Ishikawa (cell line): ENCODE measurements around the gene GLP2R.

ENCODE experiments used
- CEBPB ChIP-seq: IDR thresholded peaks from 2 replicates; pipeline ENCODE4 v1.6.1; 2012
- CREB1 ChIP-seq: IDR thresholded peaks from 2 replicates; pipeline ENCODE4 v1.6.1; 2012; ENCODE audit warnings: low read depth
- EGR1 ChIP-seq: IDR thresholded peaks from 2 replicates; pipeline ENCODE4 v1.6.1; 2012
- EP300 ChIP-seq: IDR thresholded peaks from 2 replicates; pipeline ENCODE4 v1.6.1; 2012; ENCODE audit warnings: borderline replicate concordance
- FOXM1 ChIP-seq: IDR thresholded peaks from 2 replicates; pipeline ENCODE4 v1.6.1; 2012; ENCODE audit warnings: low read depth, borderline replicate concordance
- NFIC ChIP-seq: IDR thresholded peaks from 2 replicates; pipeline ENCODE4 v1.6.1; 2012
- RAD21 ChIP-seq: IDR thresholded peaks from 2 replicates; pipeline ENCODE4 v1.6.1; 2012; ENCODE audit warnings: low read depth
- TAF1 ChIP-seq: IDR thresholded peaks from 2 replicates; pipeline ENCODE4 v1.6.1; 2012; ENCODE audit warnings: low read depth, mild to moderate bottlenecking
- TCF12 ChIP-seq: IDR thresholded peaks from 2 replicates; pipeline ENCODE4 v1.6.1; 2012; ENCODE audit warnings: low read depth
- TEAD4 ChIP-seq: IDR thresholded peaks from 2 replicates; pipeline ENCODE4 v1.6.1; 2012
- USF1 ChIP-seq: IDR thresholded peaks from 2 replicates; pipeline ENCODE4 v1.6.1; 2012
- YY1 ChIP-seq: IDR thresholded peaks from 2 replicates; pipeline ENCODE4 v1.6.1; 2012; ENCODE audit warnings: low read depth
- ZBTB7A ChIP-seq: IDR thresholded peaks from 2 replicates; pipeline ENCODE4 v1.6.1; 2012; ENCODE audit warnings: low read depth
- TF ChIP-seq, protein P1 (sequence below): IDR thresholded peaks from 2 replicates; pipeline ENCODE4 v1.6.1; 2012
- TF ChIP-seq, protein P2 (sequence below): IDR thresholded peaks from 2 replicates; pipeline ENCODE4 v1.6.1; 2012; ENCODE audit warnings: low read depth, mild to moderate bottlenecking

The GLP2R gene

GRCh38 chr17:9907883-9908648, 82.3 kb downstream of the GLP2R start:
- TF ChIP-seq ZBTB7A (no peak), EGR1 (no peak), RAD21 (no peak)
- TF ChIP-seq, protein P1, sequence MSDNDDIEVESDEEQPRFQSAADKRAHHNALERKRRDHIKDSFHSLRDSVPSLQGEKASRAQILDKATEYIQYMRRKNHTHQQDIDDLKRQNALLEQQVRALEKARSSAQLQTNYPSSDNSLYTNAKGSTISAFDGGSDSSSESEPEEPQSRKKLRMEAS, result no peak

DNA sequence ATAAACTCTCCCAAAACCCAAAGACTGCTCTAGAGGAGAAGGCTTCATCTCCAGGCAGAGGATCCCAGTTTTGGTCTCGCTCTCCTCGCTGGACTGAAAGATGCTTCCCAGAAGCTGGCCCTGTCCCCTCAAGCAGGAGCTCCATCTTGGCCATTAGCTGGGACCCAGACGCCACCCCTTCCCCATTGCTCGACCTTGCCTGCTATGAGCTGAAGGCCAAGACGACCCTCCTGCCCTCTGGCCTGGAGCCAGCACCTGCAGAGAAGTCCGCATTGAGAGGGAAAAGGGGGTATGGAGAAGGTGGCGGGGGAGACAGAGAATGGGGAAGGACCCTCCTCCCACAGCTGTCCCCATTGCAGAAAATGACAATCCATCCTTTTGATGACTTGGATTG, 82.9 kb downstream of the GLP2R start:
- TF ChIP-seq EP300 (no peak), USF1 (no peak)

DNA sequence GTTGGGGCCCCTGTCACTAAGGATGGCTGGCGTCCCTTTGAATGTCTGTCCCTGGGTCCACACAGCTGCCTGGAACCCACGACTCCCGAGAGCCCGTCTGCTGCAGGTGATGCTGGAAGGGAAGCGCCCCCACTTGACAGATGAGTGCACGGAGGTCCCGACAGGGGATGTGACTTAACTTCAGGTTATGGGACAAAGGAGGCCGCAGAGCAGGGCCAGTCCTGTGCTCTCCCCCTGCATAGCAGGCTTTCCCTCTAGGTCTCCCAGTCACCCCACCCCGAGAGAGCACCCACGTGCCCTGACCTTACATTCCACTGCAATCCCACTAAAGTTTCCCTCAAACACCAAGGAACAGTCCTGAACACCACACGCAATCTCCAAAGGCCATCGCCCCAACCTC, 85.4 kb downstream of the GLP2R start:
- TF ChIP-seq TCF12 (no peak), USF1 (no peak), TAF1 (no peak), EP300 (no peak), NFIC (no peak), EGR1 (no peak), YY1 (no peak), CREB1 (no peak), RAD21 (no peak), ZBTB7A (no peak), TEAD4 (no peak)
- TF ChIP-seq, protein P2, sequence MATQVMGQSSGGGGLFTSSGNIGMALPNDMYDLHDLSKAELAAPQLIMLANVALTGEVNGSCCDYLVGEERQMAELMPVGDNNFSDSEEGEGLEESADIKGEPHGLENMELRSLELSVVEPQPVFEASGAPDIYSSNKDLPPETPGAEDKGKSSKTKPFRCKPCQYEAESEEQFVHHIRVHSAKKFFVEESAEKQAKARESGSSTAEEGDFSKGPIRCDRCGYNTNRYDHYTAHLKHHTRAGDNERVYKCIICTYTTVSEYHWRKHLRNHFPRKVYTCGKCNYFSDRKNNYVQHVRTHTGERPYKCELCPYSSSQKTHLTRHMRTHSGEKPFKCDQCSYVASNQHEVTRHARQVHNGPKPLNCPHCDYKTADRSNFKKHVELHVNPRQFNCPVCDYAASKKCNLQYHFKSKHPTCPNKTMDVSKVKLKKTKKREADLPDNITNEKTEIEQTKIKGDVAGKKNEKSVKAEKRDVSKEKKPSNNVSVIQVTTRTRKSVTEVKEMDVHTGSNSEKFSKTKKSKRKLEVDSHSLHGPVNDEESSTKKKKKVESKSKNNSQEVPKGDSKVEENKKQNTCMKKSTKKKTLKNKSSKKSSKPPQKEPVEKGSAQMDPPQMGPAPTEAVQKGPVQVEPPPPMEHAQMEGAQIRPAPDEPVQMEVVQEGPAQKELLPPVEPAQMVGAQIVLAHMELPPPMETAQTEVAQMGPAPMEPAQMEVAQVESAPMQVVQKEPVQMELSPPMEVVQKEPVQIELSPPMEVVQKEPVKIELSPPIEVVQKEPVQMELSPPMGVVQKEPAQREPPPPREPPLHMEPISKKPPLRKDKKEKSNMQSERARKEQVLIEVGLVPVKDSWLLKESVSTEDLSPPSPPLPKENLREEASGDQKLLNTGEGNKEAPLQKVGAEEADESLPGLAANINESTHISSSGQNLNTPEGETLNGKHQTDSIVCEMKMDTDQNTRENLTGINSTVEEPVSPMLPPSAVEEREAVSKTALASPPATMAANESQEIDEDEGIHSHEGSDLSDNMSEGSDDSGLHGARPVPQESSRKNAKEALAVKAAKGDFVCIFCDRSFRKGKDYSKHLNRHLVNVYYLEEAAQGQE, result no peak
- TF ChIP-seq, protein P1, result no peak

- TF ChIP-seq ZBTB7A (no peak), EGR1 (no peak), RAD21 (no peak), TAF1 (no peak), YY1 (no peak), FOXM1 (no peak), USF1 (no peak), CEBPB (no peak), EP300 (no peak), NFIC (no peak), CREB1 (no peak), TEAD4 (no peak), TCF12 (no peak)
- TF ChIP-seq, protein P1, result no peak
- TF ChIP-seq, protein P2, result no peak
Observed at GRCh38 chr17:9912121-9913099, 86.7 kb downstream of the GLP2R start.

DNA sequence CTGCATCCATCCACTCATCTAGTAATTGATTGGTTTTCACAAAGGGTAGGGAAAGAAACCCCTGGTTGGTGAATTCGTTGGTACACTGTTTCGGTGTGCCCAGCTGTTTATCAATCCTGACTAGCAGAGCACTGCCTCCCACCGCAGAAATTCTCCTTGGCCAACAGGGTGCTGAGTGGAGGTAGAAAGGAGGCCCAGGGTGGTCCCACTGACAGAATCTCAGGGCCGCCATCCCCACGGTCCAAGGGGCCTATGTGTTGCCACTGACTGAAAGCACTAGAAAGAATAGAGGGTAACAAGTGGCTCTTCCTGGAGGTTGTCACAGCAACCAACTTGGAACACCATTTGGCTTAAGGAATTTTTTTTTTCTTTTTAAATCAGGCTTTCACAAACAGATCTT, 87.8 kb downstream of the GLP2R start:
- TF ChIP-seq CREB1 (no peak), YY1 (no peak), EGR1 (no peak), RAD21 (no peak), EP300 (no peak), ZBTB7A (no peak), USF1 (no peak), TEAD4 (no peak), CEBPB (no peak), FOXM1 (no peak), TCF12 (no peak), NFIC (no peak), TAF1 (no peak)
- TF ChIP-seq, protein P1, result no peak
- TF ChIP-seq, protein P2, result no peak
